Calu3 (cell line): Measurements from ENCODE around the gene OR4E1. TPM values are rescaled to one million over a fixed set of nuclear protein-coding genes. Genes with fewer than 3 reads are reported as not detected.

Experiments
- BruUV-seq: library from RNA; stranded (reverse); fragments of 400-500 nt; replicated peaks from 2 replicates; lab custom pipeline; 2021; lab: Mats Ljungman, UMichigan
- CTCF ChIA-PET: fragments of 300-600 bp; sonication (Branson Sonifier 250); formaldehyde crosslinking; loops from one replicate; lab custom pipeline; 2022; ENCODE audit warnings: antibody characterized with exemption; lab: Charles Lee
- DNase-seq: peaks from one replicate; pipeline ENCODE4 v3.0.0; 2022
- H3K27ac Mint-ChIP-seq: one replicate; pipeline ENCODE4 v1.8.0; 2022; ENCODE audit warnings: mixed read lengths; ENCODE audit not compliant: unreplicated experiment
- H3K27me3 Mint-ChIP-seq: one replicate; pipeline ENCODE4 v1.8.0; 2022; ENCODE audit warnings: mixed read lengths; ENCODE audit not compliant: unreplicated experiment
- H3K36me3 Mint-ChIP-seq: one replicate; pipeline ENCODE4 v1.8.0; 2022; ENCODE audit warnings: mild to moderate bottlenecking, moderate library complexity, mixed read lengths; ENCODE audit not compliant: insufficient read depth, unreplicated experiment
- H3K4me1 Mint-ChIP-seq: one replicate; pipeline ENCODE4 v1.8.0; 2022; ENCODE audit warnings: mild to moderate bottlenecking, low read depth, mixed read lengths; ENCODE audit not compliant: unreplicated experiment
- H3K4me3 Mint-ChIP-seq: one replicate; pipeline ENCODE4 v1.8.0; 2022; ENCODE audit warnings: mild to moderate bottlenecking, low read depth, moderate library complexity, mixed read lengths; ENCODE audit not compliant: unreplicated experiment
- H3K9me3 Mint-ChIP-seq: one replicate; pipeline ENCODE4 v1.8.0; 2022; ENCODE audit warnings: low read depth, mixed read lengths; ENCODE audit not compliant: unreplicated experiment
- intact Hi-C: fragments of 100-400 bp; cut with micrococcal nuclease; formaldehyde crosslinking; loops from one replicate; pipeline ENCODE4 v1.10.0; 2022; ENCODE audit not compliant: unreplicated experiment
- total RNA-seq: library from RNA; stranded (reverse); gene quantifications from 2 replicates; pipeline ENCODE4 v1.2.3, GENCODE V29; 2022
- TF ChIP-seq, protein P1 (sequence below): fragments of 200-600 bp; IDR thresholded peaks from one replicate; pipeline ENCODE4 v1.8.0; 2022; ENCODE audit warnings: antibody characterized with exemption; ENCODE audit not compliant: unreplicated experiment

Gene OR4E1
- total RNA-seq, 1 experiment from 2014 or later: not detected

- H3K27me3 Mint-ChIP-seq: peaks cover 28% of the 10 kb centered on the region
- H3K4me1 Mint-ChIP-seq: no peaks in the 10 kb centered on the region
- intact Hi-C loops: no loop called here
- no peak overlapping the region for H3K4me3 Mint-ChIP-seq
- H3K9me3 Mint-ChIP-seq: no peaks in the 10 kb centered on the region
- H3K36me3 Mint-ChIP-seq: no peaks in the 10 kb centered on the region
- TF ChIP-seq, protein P1, sequence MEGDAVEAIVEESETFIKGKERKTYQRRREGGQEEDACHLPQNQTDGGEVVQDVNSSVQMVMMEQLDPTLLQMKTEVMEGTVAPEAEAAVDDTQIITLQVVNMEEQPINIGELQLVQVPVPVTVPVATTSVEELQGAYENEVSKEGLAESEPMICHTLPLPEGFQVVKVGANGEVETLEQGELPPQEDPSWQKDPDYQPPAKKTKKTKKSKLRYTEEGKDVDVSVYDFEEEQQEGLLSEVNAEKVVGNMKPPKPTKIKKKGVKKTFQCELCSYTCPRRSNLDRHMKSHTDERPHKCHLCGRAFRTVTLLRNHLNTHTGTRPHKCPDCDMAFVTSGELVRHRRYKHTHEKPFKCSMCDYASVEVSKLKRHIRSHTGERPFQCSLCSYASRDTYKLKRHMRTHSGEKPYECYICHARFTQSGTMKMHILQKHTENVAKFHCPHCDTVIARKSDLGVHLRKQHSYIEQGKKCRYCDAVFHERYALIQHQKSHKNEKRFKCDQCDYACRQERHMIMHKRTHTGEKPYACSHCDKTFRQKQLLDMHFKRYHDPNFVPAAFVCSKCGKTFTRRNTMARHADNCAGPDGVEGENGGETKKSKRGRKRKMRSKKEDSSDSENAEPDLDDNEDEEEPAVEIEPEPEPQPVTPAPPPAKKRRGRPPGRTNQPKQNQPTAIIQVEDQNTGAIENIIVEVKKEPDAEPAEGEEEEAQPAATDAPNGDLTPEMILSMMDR: no peak
- BruUV-seq: no TSS peak
- CTCF ChIA-PET: no interaction called here
- no peak overlapping the region for H3K27ac Mint-ChIP-seq
- no peak for DNase-seq
Measured at GRCh38 chr14:21671371-21671770, 2.2 kb downstream of the OR4E1 start.

- no peaks in the 10 kb centered on the region for H3K4me1 Mint-ChIP-seq
- DNase-seq: no peak
- H3K27ac Mint-ChIP-seq: no peak overlapping the region
- no TSS peak for BruUV-seq
- peaks cover 2% of the 10 kb centered on the region for H3K9me3 Mint-ChIP-seq
- TF ChIP-seq, protein P1: no peak
- peaks cover 47% of the 10 kb centered on the region for H3K27me3 Mint-ChIP-seq
- CTCF ChIA-PET: interaction anchor here (0.6 kb wide), 1 partner anchor 22 kb away, joined by 3 read pairs; no protein-coding TSS in a partner anchor
- intact Hi-C loops: no loop called here
- H3K4me3 Mint-ChIP-seq: no peak overlapping the region
- H3K36me3 Mint-ChIP-seq: no peaks in the 10 kb centered on the region
Measured at GRCh38 chr14:21669284-21669683, 4.3 kb downstream of the OR4E1 start.

DNA sequence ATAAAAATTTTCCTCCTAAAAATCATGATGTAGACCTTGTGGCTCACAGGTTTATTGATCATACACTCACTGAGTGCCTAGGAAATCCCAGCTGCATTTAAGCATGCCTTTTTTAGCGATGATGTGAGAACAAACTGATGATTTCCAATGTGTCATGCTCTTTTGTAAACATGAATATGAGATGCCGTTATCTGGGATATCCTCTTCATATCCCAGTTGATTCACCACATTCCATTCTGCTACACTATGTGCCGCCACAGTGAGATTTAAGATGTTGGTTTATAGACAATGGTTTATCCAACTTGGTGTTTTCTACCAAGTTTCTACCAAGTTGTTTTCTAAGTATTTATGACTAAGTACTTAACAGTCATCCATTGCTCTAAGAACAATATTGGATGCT, 5.2 kb downstream of the OR4E1 start:
- intact Hi-C loops: no loop called here
- no peaks in the 10 kb centered on the region for H3K4me1 Mint-ChIP-seq
- peaks cover 2% of the 10 kb centered on the region for H3K9me3 Mint-ChIP-seq
- BruUV-seq: no TSS peak
- H3K27ac Mint-ChIP-seq: no peak overlapping the region
- peaks cover 54% of the 10 kb centered on the region for H3K27me3 Mint-ChIP-seq
- H3K36me3 Mint-ChIP-seq: no peaks in the 10 kb centered on the region
- TF ChIP-seq, protein P1: no peak
- CTCF ChIA-PET: no interaction called here
- DNase-seq: no peak
- H3K4me3 Mint-ChIP-seq: no peak overlapping the region

DNA sequence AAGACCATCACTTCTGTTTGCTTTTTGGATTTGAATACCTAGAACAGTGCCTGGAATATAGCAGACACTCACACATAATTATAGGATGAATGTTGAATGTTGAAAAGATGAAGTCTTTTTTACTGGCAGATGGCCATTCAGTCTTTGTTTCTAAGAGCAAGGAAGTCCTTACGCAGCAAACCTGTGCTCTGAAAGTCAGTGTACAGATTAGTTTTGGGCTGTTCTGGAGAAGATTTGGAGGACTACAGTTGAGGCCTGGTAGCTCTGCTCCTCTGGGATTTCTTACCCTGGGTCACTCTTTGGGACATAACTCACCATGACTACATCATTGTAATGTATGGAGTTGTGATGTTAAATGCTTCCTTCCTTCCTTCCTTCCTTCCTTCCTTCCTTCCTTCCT, 16.6 kb downstream of the OR4E1 start:
- DNase-seq: no peak
- intact Hi-C loops: no loop called here
- peaks cover 40% of the 10 kb centered on the region for H3K27me3 Mint-ChIP-seq
- TF ChIP-seq, protein P1: no peak
- H3K36me3 Mint-ChIP-seq: no peaks in the 10 kb centered on the region
- H3K4me1 Mint-ChIP-seq: no peaks in the 10 kb centered on the region
- CTCF ChIA-PET: no interaction called here
- no peak overlapping the region for H3K27ac Mint-ChIP-seq
- H3K4me3 Mint-ChIP-seq: no peak overlapping the region
- no TSS peak for BruUV-seq
- no peaks in the 10 kb centered on the region for H3K9me3 Mint-ChIP-seq
